Adrenal gland (tissue), 5 donors: ENCODE measurements around the gene NUDCD3.

Experiments used
- CTCF ChIP-seq, 6 experiments: fragments of 450-650 bp in 4 of 6; fragments of 200-600 bp in 2 of 6; sonication (generic) in 1 of 6; IDR thresholded peaks; 1 replicate in 5 of 6; 2 replicates in 1 of 6; pipeline versions ENCODE4 v1.5.1 to v1.8.0; 2016 to 2021; ENCODE audit warnings: antibody characterized with exemption in 6 of 6, mild to moderate bottlenecking in 2 of 6, moderate library complexity in 1 of 6
- POLR2A ChIP-seq, 2 donors: fragments of 450-650 bp; IDR thresholded peaks; one replicate each; pipeline ENCODE4 v1.6.1; 2017; ENCODE audit warnings: antibody characterized with exemption in 2 of 2, mild to moderate bottlenecking in 2 of 2, moderate library complexity in 1 of 2
- donor health status: DM: no; HTN: no; CAD: no.

GRCh38 chr7:44538093-44538797 is 47.8 kb upstream of the NUDCD3 start:
- TF ChIP-seq CTCF (IDR thresholded peaks at IDR 0.05) (no peak), POLR2A (IDR thresholded peaks at IDR 0.05) (no peak)
